ENCODE measurements around the gene NACC2. TPM values are rescaled to one million over a fixed set of nuclear protein-coding genes. Genes with fewer than 3 reads are reported as not detected.

NACC2 gene
- total RNA-seq, 5 donors from 2014 or later (not counting 1 experiment from before 2014, with no cell fraction given), result 4.2 to 11.7 (median 11.3) TPM

DNA sequence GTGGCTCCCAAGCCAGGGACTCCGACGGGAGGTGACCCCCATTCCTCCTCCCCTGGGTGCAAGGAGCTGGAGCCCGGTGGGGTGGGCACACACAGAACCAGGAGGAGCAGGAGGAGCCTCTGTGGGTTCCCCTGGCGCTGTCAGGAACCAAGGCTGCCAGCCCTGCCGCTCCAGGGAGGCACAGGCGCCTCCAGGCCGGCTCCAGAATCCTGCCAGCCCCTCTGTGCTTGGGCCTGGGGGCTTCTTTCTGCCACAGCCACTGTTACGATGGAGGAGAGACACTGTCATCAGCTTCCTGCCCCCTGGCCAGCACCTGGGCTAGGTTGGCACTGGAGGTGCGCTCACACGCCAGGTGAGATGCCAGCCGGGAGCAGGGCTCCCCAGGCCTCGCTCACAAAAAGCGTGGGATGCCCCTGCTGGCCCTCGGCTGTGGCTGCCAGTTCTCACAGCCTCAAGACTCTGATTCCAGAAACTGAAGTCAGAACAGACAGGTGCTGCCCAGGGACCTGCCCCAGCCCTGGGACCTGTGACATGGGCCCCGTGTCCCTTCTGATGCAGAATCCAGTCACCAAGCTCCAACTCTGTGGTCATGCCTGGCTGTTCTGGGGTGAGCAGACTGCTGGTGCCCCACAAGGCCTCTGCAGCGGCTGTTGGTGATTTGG lies 96.5 kb downstream of the NACC2 start:
- no peaks in the 10 kb centered on the region for H3K36me3 Mint-ChIP-seq
- H3K4me3 ChIP-seq (ENCODE audit: control insufficient read depth in 1 of 2, extremely low read depth in 1 of 2, low read length in 1 of 2), result no peak overlapping the region
- H3K27me3 Mint-ChIP-seq, result no peaks in the 10 kb centered on the region
- no peak overlapping the region for H3K27ac ChIP-seq (ENCODE audit: low read length)
- H3K4me3 Mint-ChIP-seq, result no peak overlapping the region
- ChIA-PET POLR2A (no interaction called here), CTCF (no interaction called here)
- H3K36me3 ChIP-seq (ENCODE audit: control insufficient read depth in 2 of 2, extremely low read depth in 1 of 2, insufficient read depth in 1 of 2, low read length in 1 of 2), result no peaks in the 10 kb centered on the region
- H3K9me3 Mint-ChIP-seq, result no peaks in the 10 kb centered on the region
- peaks cover 2 to 6% (median 5%) of the 10 kb centered on the region in 3 donors for H3K4me1 Mint-ChIP-seq
- H3K27ac Mint-ChIP-seq, result no peak overlapping the region
- DNase-seq (no peak), ATAC-seq (replicated peaks in 1 of 4) (no peak)
- WGBS (ENCODE audit: insufficient coverage), result 79% methylated on average over 15 of the region's 16 CpGs
- no peaks in the 10 kb centered on the region for H3K4me1 ChIP-seq (ENCODE audit: control insufficient read depth in 1 of 2, extremely low read depth in 1 of 2, insufficient read depth in 2 of 2, low read length in 2 of 2)
- H3K27me3 ChIP-seq (replicated peaks in 1 of 2; ENCODE audit: control insufficient read depth in 2 of 2, extremely low read depth in 1 of 2, insufficient read depth in 2 of 2, low read length in 1 of 2), result no peaks in the 10 kb centered on the region
- H3K9me3 ChIP-seq, result no peaks in the 10 kb centered on the region

DNA sequence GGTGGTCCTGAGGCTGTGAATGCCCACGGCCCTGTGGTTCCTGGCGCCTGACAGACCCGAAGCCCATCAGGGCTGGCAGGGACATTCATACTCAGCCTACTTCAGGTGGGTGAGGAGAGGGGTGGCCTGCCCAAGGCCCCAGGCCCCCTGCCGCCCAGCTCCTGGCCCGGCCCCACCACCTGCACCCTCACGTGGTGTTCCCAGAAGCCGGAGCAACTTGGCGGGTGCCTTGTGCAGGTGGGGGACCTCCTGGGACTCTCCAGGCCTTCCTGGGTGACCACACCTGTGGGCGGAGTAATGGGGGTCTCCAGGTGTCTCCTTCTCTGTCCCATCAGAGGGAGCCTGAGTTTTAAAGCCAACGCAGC lies 97.1 kb downstream of the NACC2 start:
- Mint-ChIP-seq H3K4me1 (peaks cover 2 to 6% (median 6%) of the 10 kb centered on the region in 3 donors), H3K27ac (no peak overlapping the region), H3K27me3 (no peaks in the 10 kb centered on the region), H3K36me3 (no peaks in the 10 kb centered on the region), H3K4me3 (no peak overlapping the region), H3K9me3 (no peaks in the 10 kb centered on the region)
- 96% methylated on average over 5 of the region's 10 CpGs for WGBS (ENCODE audit: insufficient coverage)
- no peaks in the 10 kb centered on the region for H3K9me3 ChIP-seq
- ChIA-PET CTCF (no interaction called here), POLR2A (no interaction called here)
- peaks cover 0 to 4% of the 10 kb centered on the region in 2 experiments for H3K4me1 ChIP-seq (ENCODE audit: control insufficient read depth in 1 of 2, extremely low read depth in 1 of 2, insufficient read depth in 2 of 2, low read length in 2 of 2)
- no peaks in the 10 kb centered on the region for H3K36me3 ChIP-seq (ENCODE audit: control insufficient read depth in 2 of 2, extremely low read depth in 1 of 2, insufficient read depth in 1 of 2, low read length in 1 of 2)
- no peak overlapping the region for H3K27ac ChIP-seq (ENCODE audit: low read length)
- H3K4me3 ChIP-seq (ENCODE audit: control insufficient read depth in 1 of 2, extremely low read depth in 1 of 2, low read length in 1 of 2), result no peak overlapping the region
- DNase-seq, result no peak
- H3K27me3 ChIP-seq (replicated peaks in 1 of 2; ENCODE audit: control insufficient read depth in 2 of 2, extremely low read depth in 1 of 2, insufficient read depth in 2 of 2, low read length in 1 of 2), result no peaks in the 10 kb centered on the region
- ATAC-seq (replicated peaks in 1 of 4), result no peak

DNA sequence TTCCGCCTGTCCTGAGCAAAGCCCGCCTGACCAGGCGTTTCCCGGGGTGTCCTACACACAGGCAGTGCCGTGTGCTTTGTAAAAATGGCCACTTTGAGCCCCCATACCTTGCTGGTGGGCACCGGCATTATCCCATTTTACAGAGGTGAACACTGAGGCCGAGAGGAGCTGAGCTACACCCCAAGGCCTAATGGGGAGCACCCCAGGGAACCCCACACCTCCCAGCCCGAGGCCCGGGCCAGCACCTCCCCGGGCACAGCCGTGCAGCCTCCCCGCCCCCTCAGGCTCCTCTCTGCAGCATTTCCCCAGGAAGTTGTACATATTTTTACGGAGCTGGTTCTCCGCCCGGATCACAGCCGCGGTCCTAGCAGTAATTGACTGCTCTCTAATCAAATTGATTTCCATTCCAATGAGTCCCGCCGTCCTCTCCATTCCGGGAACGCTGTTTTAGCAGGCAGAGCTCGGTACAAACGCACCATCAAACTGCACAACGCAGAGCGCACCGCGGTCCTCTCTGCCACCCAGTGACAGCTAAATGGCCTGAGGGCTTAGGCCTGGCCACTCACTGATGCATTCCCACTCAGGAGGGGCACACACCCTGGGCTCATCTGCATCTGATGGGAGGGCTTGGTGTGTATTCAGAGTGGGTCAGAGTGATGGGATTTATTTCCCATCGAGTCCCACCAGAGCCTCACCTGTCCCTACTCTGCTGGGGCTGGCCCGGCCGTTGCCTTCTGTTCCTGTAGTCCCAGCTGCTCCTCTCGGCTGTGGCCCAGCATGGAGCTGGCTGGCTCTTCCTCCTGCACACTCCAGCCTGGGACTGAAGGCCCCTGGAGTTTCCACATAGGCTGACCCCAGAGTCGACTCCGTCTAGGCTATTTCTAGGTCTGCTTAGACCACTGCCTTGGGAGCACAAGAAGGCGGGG lies 97.7 kb downstream of the NACC2 start:
- ChIA-PET CTCF (interaction anchor here in 1 of 2 donors (0.5 kb wide), 1 partner anchor 646 kb away, joined by 4 read pairs; no protein-coding TSS in a partner anchor), POLR2A (no interaction called here)
- 78% methylated on average over 32 of the region's 34 CpGs for WGBS (ENCODE audit: insufficient coverage)

GRCh38 chr9:135995816-135996215 lies 99.3 kb downstream of the NACC2 start:
- H3K4me1 Mint-ChIP-seq, result peaks cover 16 to 22% (median 18%) of the 10 kb centered on the region in 3 donors
- no peaks in the 10 kb centered on the region for H3K27me3 Mint-ChIP-seq
- no peak overlapping the region for H3K27ac Mint-ChIP-seq
- no peaks in the 10 kb centered on the region for H3K9me3 ChIP-seq
- H3K4me1 ChIP-seq (ENCODE audit: control insufficient read depth in 1 of 2, extremely low read depth in 1 of 2, insufficient read depth in 2 of 2, low read length in 2 of 2), result peaks cover 2 to 26% of the 10 kb centered on the region in 2 experiments
- WGBS (ENCODE audit: insufficient coverage), result 93% methylated on average over 21 of the region's 21 CpGs
- peaks cover 0 to 3% of the 10 kb centered on the region in 2 experiments for H3K27me3 ChIP-seq (replicated peaks in 1 of 2; ENCODE audit: control insufficient read depth in 2 of 2, extremely low read depth in 1 of 2, insufficient read depth in 2 of 2, low read length in 1 of 2)
- H3K36me3 ChIP-seq (ENCODE audit: control insufficient read depth in 2 of 2, extremely low read depth in 1 of 2, insufficient read depth in 1 of 2, low read length in 1 of 2), result no peaks in the 10 kb centered on the region
- no peak overlapping the region for H3K4me3 ChIP-seq (ENCODE audit: control insufficient read depth in 1 of 2, extremely low read depth in 1 of 2, low read length in 1 of 2)
- no peak overlapping the region for H3K4me3 Mint-ChIP-seq
- no peak overlapping the region for H3K27ac ChIP-seq (ENCODE audit: low read length)
- POLR2A ChIA-PET, result no interaction called here
- H3K36me3 Mint-ChIP-seq, result no peaks in the 10 kb centered on the region
- no peak for ATAC-seq (replicated peaks in 1 of 4)
- CTCF ChIA-PET, result no interaction called here
- DNase-seq, result no peak
- H3K9me3 Mint-ChIP-seq, result no peaks in the 10 kb centered on the region

More for the DNA sequence above, 97.7 kb downstream of the NACC2 start:
- Histone ChIP-seq H3K27ac (ENCODE audit: low read length) (no peak overlapping the region), H3K36me3 (ENCODE audit: control insufficient read depth in 2 of 2, extremely low read depth in 1 of 2, insufficient read depth in 1 of 2, low read length in 1 of 2) (no peaks in the 10 kb centered on the region), H3K9me3 (no peaks in the 10 kb centered on the region), H3K27me3 (replicated peaks in 1 of 2; ENCODE audit: control insufficient read depth in 2 of 2, extremely low read depth in 1 of 2, insufficient read depth in 2 of 2, low read length in 1 of 2) (no peaks in the 10 kb centered on the region), H3K4me1 (ENCODE audit: control insufficient read depth in 1 of 2, extremely low read depth in 1 of 2, insufficient read depth in 2 of 2, low read length in 2 of 2) (peaks cover under 1 to 11% of the 10 kb centered on the region in 2 experiments), H3K4me3 (ENCODE audit: control insufficient read depth in 1 of 2, extremely low read depth in 1 of 2, low read length in 1 of 2) (no peak overlapping the region)
- no peak overlapping the region for H3K4me3 Mint-ChIP-seq
- no peaks in the 10 kb centered on the region for H3K27me3 Mint-ChIP-seq
- H3K36me3 Mint-ChIP-seq, result no peaks in the 10 kb centered on the region
- DNase-seq (no peak), ATAC-seq (replicated peaks in 1 of 4) (no peak)
- no peak overlapping the region for H3K27ac Mint-ChIP-seq
- H3K4me1 Mint-ChIP-seq, result peaks cover 6 to 10% (median 6%) of the 10 kb centered on the region in 3 donors
- H3K9me3 Mint-ChIP-seq, result no peaks in the 10 kb centered on the region

DNA sequence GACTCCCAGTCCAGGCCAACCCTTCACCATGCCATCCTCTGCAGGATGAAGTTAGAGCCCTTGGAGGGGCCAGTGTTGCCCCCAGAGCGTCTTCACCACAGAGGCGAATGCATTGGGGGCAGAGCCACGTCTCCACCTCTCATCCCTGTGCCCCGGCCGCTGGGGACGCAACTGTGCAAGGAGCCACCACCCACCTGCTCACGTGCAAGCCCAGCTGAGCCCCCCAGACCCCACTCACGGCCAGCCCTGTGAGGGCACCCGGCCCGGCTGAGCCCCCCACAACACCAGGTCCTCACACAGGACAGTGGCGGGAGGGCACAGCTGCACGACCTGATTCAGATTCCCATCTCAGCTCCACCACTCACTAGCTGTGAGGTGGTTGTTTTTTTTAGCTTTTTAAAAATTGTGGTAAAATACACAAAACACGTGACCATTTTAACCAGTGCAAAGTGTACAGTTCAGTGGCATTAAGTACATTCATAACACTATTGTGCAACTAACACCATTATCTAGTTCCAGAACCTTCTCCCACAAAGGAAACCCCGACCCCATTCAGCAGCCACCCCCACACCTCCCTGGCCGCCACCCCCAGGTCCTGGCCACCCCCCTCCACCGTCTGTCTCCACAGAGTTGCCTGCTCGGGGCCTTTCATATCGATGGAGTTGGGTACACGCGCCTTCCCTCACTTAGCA lies 100.4 kb downstream of the NACC2 start:
- H3K36me3 ChIP-seq (ENCODE audit: control insufficient read depth in 2 of 2, extremely low read depth in 1 of 2, insufficient read depth in 1 of 2, low read length in 1 of 2), result no peaks in the 10 kb centered on the region
- no peak for DNase-seq
- H3K27me3 ChIP-seq (replicated peaks in 1 of 2; ENCODE audit: control insufficient read depth in 2 of 2, extremely low read depth in 1 of 2, insufficient read depth in 2 of 2, low read length in 1 of 2), result peaks cover 0 to 4% of the 10 kb centered on the region in 2 experiments
- Mint-ChIP-seq H3K36me3 (no peaks in the 10 kb centered on the region), H3K27ac (peak overlapping the region in 1 of 2 donors; percentile 69), H3K4me3 (no peak overlapping the region), H3K4me1 (peaks cover 22 to 30% (median 22%) of the 10 kb centered on the region in 3 donors), H3K27me3 (no peaks in the 10 kb centered on the region), H3K9me3 (no peaks in the 10 kb centered on the region)
- WGBS (ENCODE audit: insufficient coverage), result 67% methylated on average over 12 of the region's 20 CpGs
- no peaks in the 10 kb centered on the region for H3K9me3 ChIP-seq
- ChIA-PET POLR2A (no interaction called here), CTCF (no interaction called here)
- no peak for ATAC-seq (replicated peaks in 1 of 4)
- H3K4me3 ChIP-seq (ENCODE audit: control insufficient read depth in 1 of 2, extremely low read depth in 1 of 2, low read length in 1 of 2), result no peak overlapping the region
- peaks cover 2 to 36% of the 10 kb centered on the region in 2 experiments for H3K4me1 ChIP-seq (ENCODE audit: control insufficient read depth in 1 of 2, extremely low read depth in 1 of 2, insufficient read depth in 2 of 2, low read length in 2 of 2)
- no peak overlapping the region for H3K27ac ChIP-seq (ENCODE audit: low read length)

DNA sequence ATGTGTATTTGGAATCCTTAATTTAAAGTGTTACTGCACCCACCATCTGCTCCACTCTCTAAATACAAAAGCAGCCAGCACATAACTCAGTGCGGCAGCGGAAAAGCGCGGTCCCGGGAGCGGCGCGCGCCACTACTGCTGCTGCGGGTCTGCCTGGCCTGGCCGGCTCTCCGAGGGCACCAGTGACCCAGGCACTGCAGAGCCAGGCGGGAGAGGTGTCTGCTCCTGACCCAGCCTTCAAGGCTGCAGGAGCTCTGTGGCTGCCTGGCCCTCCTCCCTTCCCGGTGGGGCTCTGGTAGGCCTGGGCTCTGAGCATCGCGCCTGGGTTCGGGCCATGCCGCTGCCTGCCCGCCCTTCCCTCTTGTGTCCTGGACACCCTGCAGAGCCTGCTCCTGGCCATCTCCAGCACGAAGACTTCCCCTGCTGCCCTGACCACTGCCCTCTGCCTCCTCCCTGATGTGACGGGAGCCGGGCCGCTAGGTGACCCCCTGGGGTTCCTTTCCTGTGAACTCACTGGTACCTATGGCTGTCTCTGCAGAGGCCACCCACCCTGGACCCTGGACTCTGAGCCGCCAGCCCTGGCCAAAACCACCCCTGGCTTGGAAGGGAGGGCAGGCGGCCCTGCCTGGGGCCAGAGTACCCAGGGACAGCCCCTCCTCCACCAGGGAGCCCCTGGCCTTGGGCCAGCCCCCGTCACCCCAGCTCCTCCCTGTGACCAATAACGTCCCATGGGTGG lies 101.2 kb downstream of the NACC2 start:
- H3K4me3 ChIP-seq (ENCODE audit: control insufficient read depth in 1 of 2, extremely low read depth in 1 of 2, low read length in 1 of 2), result no peak overlapping the region
- WGBS (ENCODE audit: insufficient coverage), result 87% methylated on average over 24 of the region's 27 CpGs
- H3K27ac Mint-ChIP-seq, result no peak overlapping the region
- peaks cover 2 to 42% of the 10 kb centered on the region in 2 experiments for H3K4me1 ChIP-seq (ENCODE audit: control insufficient read depth in 1 of 2, extremely low read depth in 1 of 2, insufficient read depth in 2 of 2, low read length in 2 of 2)
- DNase-seq, result no peak
- H3K9me3 ChIP-seq, result no peaks in the 10 kb centered on the region
- H3K27ac ChIP-seq (ENCODE audit: low read length), result no peak overlapping the region
- H3K4me3 Mint-ChIP-seq, result peak overlapping the region in 1 of 3 donors; percentile 10
- no peaks in the 10 kb centered on the region for H3K27me3 Mint-ChIP-seq
- H3K27me3 ChIP-seq (replicated peaks in 1 of 2; ENCODE audit: control insufficient read depth in 2 of 2, extremely low read depth in 1 of 2, insufficient read depth in 2 of 2, low read length in 1 of 2), result peaks cover 0 to 11% of the 10 kb centered on the region in 2 experiments
- H3K9me3 Mint-ChIP-seq, result no peaks in the 10 kb centered on the region
- ChIA-PET POLR2A (no interaction called here), CTCF (no interaction called here)
- H3K36me3 ChIP-seq (ENCODE audit: control insufficient read depth in 2 of 2, extremely low read depth in 1 of 2, insufficient read depth in 1 of 2, low read length in 1 of 2), result no peaks in the 10 kb centered on the region
- H3K36me3 Mint-ChIP-seq, result no peaks in the 10 kb centered on the region
- peaks cover 22 to 34% (median 26%) of the 10 kb centered on the region in 3 donors for H3K4me1 Mint-ChIP-seq
- ATAC-seq (replicated peaks in 1 of 4), result no peak

All from T-cell (primary cell).